Small intestine (tissue), 7 donors: ENCODE data around the gene TSPAN18. TPM values are rescaled to one million over a fixed set of nuclear protein-coding genes. Genes with fewer than 3 reads are reported as not detected.

Experiments used
- DNase-seq, 2 donors: peaks; one replicate each; pipeline versions ENCODE4 v3.0.0 to v3.0.0-alpha.2; 2013
- FAIRE-seq: peaks from 2 replicates; lab custom pipeline; 2012; peaks lifted over from hg19 to GRCh38; lab: Jason Lieb, UNC
- H3K27ac ChIP-seq, 3 donors: one replicate each; pipeline ENCODE4 v1.5.1; 2013; ENCODE audit warnings: low read length in 2 of 3, mild to moderate bottlenecking in 2 of 3, control low read depth in 1 of 3, inconsistent platforms in 1 of 3, low read depth in 1 of 3, moderate library complexity in 1 of 3
- H3K27me3 ChIP-seq, 3 donors: one replicate each; pipeline ENCODE4 v1.6.1; 2013; ENCODE audit warnings: low read length in 3 of 3, inconsistent platforms in 1 of 3; ENCODE audit not compliant: control insufficient read depth in 3 of 3, insufficient read depth in 3 of 3
- H3K36me3 ChIP-seq, 3 donors: one replicate each; pipeline ENCODE4 v1.6.1; 2013; ENCODE audit warnings: low read length in 3 of 3, inconsistent platforms in 1 of 3, low read depth in 1 of 3, mild to moderate bottlenecking in 1 of 3, moderate library complexity in 1 of 3; ENCODE audit not compliant: control insufficient read depth in 3 of 3, insufficient read depth in 2 of 3
- H3K4me1 ChIP-seq, 3 donors: one replicate each; pipeline ENCODE4 v1.6.1; 2013; ENCODE audit warnings: low read length in 2 of 3, inconsistent platforms in 1 of 3, low read depth in 1 of 3, mild to moderate bottlenecking in 1 of 3, moderate library complexity in 1 of 3; ENCODE audit not compliant: control insufficient read depth in 3 of 3, insufficient read depth in 2 of 3
- H3K4me3 ChIP-seq, 3 donors: one replicate each; pipeline ENCODE4 v1.5.1; 2013; ENCODE audit warnings: low read length in 3 of 3, control low read depth in 1 of 3, inconsistent platforms in 1 of 3, low read depth in 1 of 3, mild to moderate bottlenecking in 1 of 3, moderate library complexity in 1 of 3
- H3K9me3 ChIP-seq, 2 donors: one replicate each; pipeline ENCODE4 v1.6.1; 2013; ENCODE audit warnings: low read depth in 1 of 2, low read length in 1 of 2; ENCODE audit not compliant: control insufficient read depth in 2 of 2, insufficient read depth in 1 of 2
- WGBS, 3 donors: extraction: QIAGEN DNeasy Blood & Tissue Kit; methylation state at CpG; one replicate each; pipeline ENCODE4 v1.1.7; 2013; 5-methylcytosine and 5-hydroxymethylcytosine counted together
- polyA plus RNA-seq, 4 donors: library from polyadenylated mRNA; stranded (reverse) in 3 of 4; unstranded in 1 of 4; fragments of 200-250 nt in 3 of 4; fragments of 120-200 nt in 1 of 4; gene quantifications; one replicate each; pipeline versions ENCODE4 v1.2.1 to v1.2.3, GENCODE V29; 2013
- donor health status: healthy with polysubstance abuse.
- donor health status: control.
- donor health status: control.
- donor health status: Bipolar disorder and iron deficiency.
- donor health status: healthy.

TSPAN18 gene
- polyA plus RNA-seq, 4 donors: 1.1 to 45.2 (median 8.8) TPM; not detected in 1

GRCh38 chr11:44855493-44855849 is 128.7 kb downstream of the TSPAN18 start:
- Histone ChIP-seq H3K4me3 (no peak overlapping the region), H3K36me3 (peaks cover 0 to 28% (median 0%) of the 10 kb centered on the region in 3 donors), H3K27ac (no peak overlapping the region), H3K27me3 (no peaks in the 10 kb centered on the region), H3K4me1 (peaks cover 0 to 6% (median 5%) of the 10 kb centered on the region in 3 donors), H3K9me3 (no peaks in the 10 kb centered on the region)
- no peak for DNase-seq
- FAIRE-seq: no peak

GRCh38 chr11:44857490-44858090 is 130.8 kb downstream of the TSPAN18 start:
- WGBS, 3 donors: 88 to 94% (median 89%) methylated on average over 11 of the region's 11 CpGs
- H3K27ac ChIP-seq: no peak overlapping the region
- FAIRE-seq: no peak

GRCh38 chr11:44858796-44859527 is 132.2 kb downstream of the TSPAN18 start:
- DNase-seq (no peak), FAIRE-seq (no peak)
- Histone ChIP-seq H3K27ac (no peak overlapping the region), H3K27me3 (no peaks in the 10 kb centered on the region), H3K36me3 (peaks cover 0 to 36% (median 0%) of the 10 kb centered on the region in 3 donors), H3K4me3 (no peak overlapping the region), H3K9me3 (no peaks in the 10 kb centered on the region), H3K4me1 (peaks cover 5 to 14% (median 13%) of the 10 kb centered on the region in 3 donors)
- 89 to 92% (median 91%) methylated on average over 14 of the region's 14 CpGs for WGBS, 3 donors

More at GRCh38 chr11:44857490-44858090, 130.8 kb downstream of the TSPAN18 start:
- Histone ChIP-seq H3K27me3 (no peaks in the 10 kb centered on the region), H3K36me3 (peaks cover 0 to 30% (median 0%) of the 10 kb centered on the region in 3 donors), H3K4me3 (no peak overlapping the region), H3K9me3 (no peaks in the 10 kb centered on the region), H3K4me1 (peaks cover 5 to 14% (median 11%) of the 10 kb centered on the region in 3 donors)
- DNase-seq: no peak

- FAIRE-seq (no peak), DNase-seq (no peak)
- WGBS, 3 donors: 88 to 91% (median 89%) methylated on average over 5 of the region's 5 CpGs
- H3K4me1 ChIP-seq: peaks cover 5 to 14% (median 9%) of the 10 kb centered on the region in 3 donors
- H3K36me3 ChIP-seq: peaks cover 0 to 39% (median 0%) of the 10 kb centered on the region in 3 donors
- H3K9me3 ChIP-seq: no peaks in the 10 kb centered on the region
- H3K4me3 ChIP-seq: no peak overlapping the region
- H3K27ac ChIP-seq: no peak overlapping the region
- no peaks in the 10 kb centered on the region for H3K27me3 ChIP-seq
Observed at GRCh38 chr11:44859528-44859925, 132.8 kb downstream of the TSPAN18 start.

GRCh38 chr11:44860346-44860745 is 133.6 kb downstream of the TSPAN18 start:
- Histone ChIP-seq H3K4me1 (peaks cover 5 to 14% (median 7%) of the 10 kb centered on the region in 3 donors), H3K9me3 (no peaks in the 10 kb centered on the region), H3K27me3 (no peaks in the 10 kb centered on the region), H3K4me3 (no peak overlapping the region), H3K36me3 (peaks cover 0 to 39% (median 0%) of the 10 kb centered on the region in 3 donors), H3K27ac (no peak overlapping the region)
- no peak for FAIRE-seq
- 83 to 93% (median 92%) methylated on average over 5 of the region's 5 CpGs for WGBS, 3 donors
- DNase-seq: no peak

- DNase-seq (peak; percentile 54 to 70), FAIRE-seq (no peak)
- WGBS, 3 donors: 61 to 80% (median 72%) methylated on average over 19 of the region's 19 CpGs
Observed at GRCh38 chr11:44861849-44862557, 135.2 kb downstream of the TSPAN18 start.

GRCh38 chr11:44862558-44863101 is 135.9 kb downstream of the TSPAN18 start:
- WGBS, 3 donors: 78 to 82% (median 80%) methylated on average over 5 of the region's 5 CpGs
- peaks cover 5 to 14% (median 7%) of the 10 kb centered on the region in 3 donors for H3K4me1 ChIP-seq
- DNase-seq (no peak), FAIRE-seq (no peak)
- H3K27me3 ChIP-seq: no peaks in the 10 kb centered on the region
- H3K9me3 ChIP-seq: no peaks in the 10 kb centered on the region
- peaks cover 0 to 42% (median 0%) of the 10 kb centered on the region in 3 donors for H3K36me3 ChIP-seq
- H3K4me3 ChIP-seq: no peak overlapping the region
- peak overlapping the region; percentile 36 to 58 (median 41) for H3K27ac ChIP-seq

More at GRCh38 chr11:44861849-44862557, 135.2 kb downstream of the TSPAN18 start:
- no peak overlapping the region for H3K4me3 ChIP-seq
- H3K27me3 ChIP-seq: no peaks in the 10 kb centered on the region
- peaks cover 5 to 14% (median 7%) of the 10 kb centered on the region in 3 donors for H3K4me1 ChIP-seq
- peak overlapping the region in 2 of 3 donors; percentile 73 to 78 for H3K27ac ChIP-seq
- peaks cover 0 to 43% (median 0%) of the 10 kb centered on the region in 3 donors for H3K36me3 ChIP-seq
- no peaks in the 10 kb centered on the region for H3K9me3 ChIP-seq

DNA sequence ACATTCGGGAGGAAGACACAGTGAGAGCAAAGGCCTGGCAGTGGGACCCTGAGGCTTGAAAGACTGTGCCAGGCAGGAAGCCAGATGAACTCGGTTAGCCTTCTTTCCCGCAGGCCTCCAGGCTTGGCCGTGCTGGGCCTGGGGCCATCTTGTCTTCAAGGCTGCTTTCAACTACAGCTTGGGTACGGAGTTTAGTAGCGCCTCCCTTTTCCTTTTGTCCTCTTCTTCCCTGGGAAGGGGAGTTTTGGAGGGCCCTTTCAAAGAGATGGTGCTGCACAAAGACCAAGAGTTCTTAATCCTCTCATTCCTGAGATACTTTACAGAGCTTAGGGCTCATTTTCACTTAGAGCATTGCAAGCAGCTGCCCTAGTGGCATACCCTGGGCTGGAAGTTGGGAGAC is 136.5 kb downstream of the TSPAN18 start:
- no peak for DNase-seq
- H3K27me3 ChIP-seq: no peaks in the 10 kb centered on the region
- WGBS, 3 donors: 88 to 93% (median 90%) methylated on average over 6 of the region's 6 CpGs
- FAIRE-seq: no peak
- no peaks in the 10 kb centered on the region for H3K9me3 ChIP-seq
- H3K4me1 ChIP-seq: peaks cover 5 to 14% (median 7%) of the 10 kb centered on the region in 3 donors
- H3K27ac ChIP-seq: peak overlapping the region in 1 of 3 donors; percentile 41
- H3K36me3 ChIP-seq: peaks cover 0 to 45% (median 0%) of the 10 kb centered on the region in 3 donors
- no peak overlapping the region for H3K4me3 ChIP-seq
